ENCODE data around the gene MRPS14.

MRPS14 gene

GRCh38 chr1:175015243-175015642 lies 8.0 kb downstream of the MRPS14 start:
- H3K4me2 ChIP-seq (ENCODE audit: low read length): no peak overlapping the region
- H3K4me1 ChIP-seq (ENCODE audit: control insufficient read depth, low read length): peaks cover 3% of the 10 kb centered on the region
- peaks cover 5% of the 10 kb centered on the region; the same call in 1 of the 2 replicates for H4K20me1 ChIP-seq (ENCODE audit: control insufficient read depth, insufficient read depth, low read depth, low read length)
- peaks cover 18% of the 10 kb centered on the region for H3K79me2 ChIP-seq (ENCODE audit: control insufficient read depth, low read length)
- H3K27me3 ChIP-seq (ENCODE audit: control insufficient read depth, low read length): no peaks in the 10 kb centered on the region
- H3F3A ChIP-seq (ENCODE audit: control insufficient read depth, insufficient read depth): peaks cover 33% of the 10 kb centered on the region
- TF ChIP-seq EZH2phosphoT487 (IDR thresholded peaks at IDR 0.05; ENCODE audit: borderline replicate concordance, low read length): no peak
- TF ChIP-seq, protein P1, sequence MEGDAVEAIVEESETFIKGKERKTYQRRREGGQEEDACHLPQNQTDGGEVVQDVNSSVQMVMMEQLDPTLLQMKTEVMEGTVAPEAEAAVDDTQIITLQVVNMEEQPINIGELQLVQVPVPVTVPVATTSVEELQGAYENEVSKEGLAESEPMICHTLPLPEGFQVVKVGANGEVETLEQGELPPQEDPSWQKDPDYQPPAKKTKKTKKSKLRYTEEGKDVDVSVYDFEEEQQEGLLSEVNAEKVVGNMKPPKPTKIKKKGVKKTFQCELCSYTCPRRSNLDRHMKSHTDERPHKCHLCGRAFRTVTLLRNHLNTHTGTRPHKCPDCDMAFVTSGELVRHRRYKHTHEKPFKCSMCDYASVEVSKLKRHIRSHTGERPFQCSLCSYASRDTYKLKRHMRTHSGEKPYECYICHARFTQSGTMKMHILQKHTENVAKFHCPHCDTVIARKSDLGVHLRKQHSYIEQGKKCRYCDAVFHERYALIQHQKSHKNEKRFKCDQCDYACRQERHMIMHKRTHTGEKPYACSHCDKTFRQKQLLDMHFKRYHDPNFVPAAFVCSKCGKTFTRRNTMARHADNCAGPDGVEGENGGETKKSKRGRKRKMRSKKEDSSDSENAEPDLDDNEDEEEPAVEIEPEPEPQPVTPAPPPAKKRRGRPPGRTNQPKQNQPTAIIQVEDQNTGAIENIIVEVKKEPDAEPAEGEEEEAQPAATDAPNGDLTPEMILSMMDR (IDR thresholded peaks at IDR 0.05; ENCODE audit: low read depth, low read length, poor library complexity, severe bottlenecking): no peak
- no peak overlapping the region for H3K4me3 ChIP-seq (ENCODE audit: low read length)
- no peak overlapping the region for H3K27ac ChIP-seq (ENCODE audit: low read depth, low read length)
- no peaks in the 10 kb centered on the region for H3K9me3 ChIP-seq (ENCODE audit: control insufficient read depth, insufficient read depth, low read length)
- peaks cover 87% of the 10 kb centered on the region for H3K36me3 ChIP-seq (ENCODE audit: control insufficient read depth, low read length)
- no peaks in the 10 kb centered on the region for H3K9me2 ChIP-seq (replicated peaks; ENCODE audit: control insufficient read depth, low read length)

DNA sequence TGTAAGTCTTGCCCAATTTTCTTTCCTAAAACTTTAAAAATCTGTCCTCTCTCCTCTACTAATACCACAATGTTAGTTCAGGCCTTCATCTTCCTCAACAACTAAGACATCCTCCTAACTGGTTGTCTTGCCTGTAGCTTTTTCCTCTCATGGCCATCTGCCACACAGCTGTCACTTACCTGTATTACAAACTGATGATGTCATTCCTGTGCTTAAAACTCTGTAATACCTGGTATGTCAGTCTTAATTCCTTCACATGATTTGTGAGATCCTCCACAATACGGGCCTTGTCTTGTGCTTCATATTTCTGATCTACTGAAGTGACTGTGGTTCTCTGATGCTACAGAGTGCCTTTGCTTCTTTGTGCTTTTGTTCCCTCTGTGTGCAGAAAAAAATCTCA lies 9.8 kb downstream of the MRPS14 start:
- no peak overlapping the region for H3K27ac ChIP-seq (ENCODE audit: low read depth, low read length)
- H4K20me1 ChIP-seq (ENCODE audit: control insufficient read depth, insufficient read depth, low read depth, low read length): peaks cover 15% of the 10 kb centered on the region; the same call in 1 of the 2 replicates
- no peaks in the 10 kb centered on the region for H3K9me2 ChIP-seq (replicated peaks; ENCODE audit: control insufficient read depth, low read length)
- H3K9me3 ChIP-seq (ENCODE audit: control insufficient read depth, insufficient read depth, low read length): no peaks in the 10 kb centered on the region
- H3K79me2 ChIP-seq (ENCODE audit: control insufficient read depth, low read length): peaks cover 20% of the 10 kb centered on the region
- H3F3A ChIP-seq (ENCODE audit: control insufficient read depth, insufficient read depth): peaks cover 36% of the 10 kb centered on the region
- peaks cover 21% of the 10 kb centered on the region for H3K4me1 ChIP-seq (ENCODE audit: control insufficient read depth, low read length)
- TF ChIP-seq, protein P1 (IDR thresholded peaks at IDR 0.05; ENCODE audit: low read depth, low read length, poor library complexity, severe bottlenecking): no peak
- TF ChIP-seq EZH2phosphoT487 (IDR thresholded peaks at IDR 0.05; ENCODE audit: borderline replicate concordance, low read length): no peak
- peaks cover 99% of the 10 kb centered on the region for H3K36me3 ChIP-seq (ENCODE audit: control insufficient read depth, low read length)
- no peak overlapping the region for H3K4me2 ChIP-seq (ENCODE audit: low read length)
- no peak overlapping the region for H3K4me3 ChIP-seq (ENCODE audit: low read length)
- no peaks in the 10 kb centered on the region for H3K27me3 ChIP-seq (ENCODE audit: control insufficient read depth, low read length)

GRCh38 chr1:175009532-175009931 lies 13.7 kb downstream of the MRPS14 start:
- H4K20me1 ChIP-seq (ENCODE audit: control insufficient read depth, insufficient read depth, low read depth, low read length): peaks cover 26% of the 10 kb centered on the region

More at GRCh38 chr1:175009532-175009931, 13.7 kb downstream of the MRPS14 start:
- H3K27me3 ChIP-seq (ENCODE audit: control insufficient read depth, low read length): no peaks in the 10 kb centered on the region
- no peaks in the 10 kb centered on the region for H3K9me3 ChIP-seq (ENCODE audit: control insufficient read depth, insufficient read depth, low read length)
- peaks cover 59% of the 10 kb centered on the region for H3K79me2 ChIP-seq (ENCODE audit: control insufficient read depth, low read length)
- peaks cover 33% of the 10 kb centered on the region for H3F3A ChIP-seq (ENCODE audit: control insufficient read depth, insufficient read depth)
- no peak overlapping the region for H3K4me3 ChIP-seq (ENCODE audit: low read length)
- H3K27ac ChIP-seq (ENCODE audit: low read depth, low read length): no peak overlapping the region
- TF ChIP-seq, protein P1 (IDR thresholded peaks at IDR 0.05; ENCODE audit: low read depth, low read length, poor library complexity, severe bottlenecking): no peak
- TF ChIP-seq EZH2phosphoT487 (IDR thresholded peaks at IDR 0.05; ENCODE audit: borderline replicate concordance, low read length): no peak
- peaks cover 25% of the 10 kb centered on the region for H3K4me1 ChIP-seq (ENCODE audit: control insufficient read depth, low read length)
- no peaks in the 10 kb centered on the region for H3K9me2 ChIP-seq (replicated peaks; ENCODE audit: control insufficient read depth, low read length)
- H3K4me2 ChIP-seq (ENCODE audit: low read length): no peak overlapping the region
- peaks cover 100% of the 10 kb centered on the region for H3K36me3 ChIP-seq (ENCODE audit: control insufficient read depth, low read length)
